Testis (tissue), 3 donors: ENCODE measurements around the gene CXCR5. TPM values are rescaled to one million over a fixed set of nuclear protein-coding genes. Genes with fewer than 3 reads are reported as not detected.

Experiments
- DNase-seq: peaks from one replicate; pipeline ENCODE4 v3.0.0-alpha.2; 2019
- H3K27ac ChIP-seq, 2 donors: fragments of 200-600 bp; sonication (generic); one replicate each; pipeline ENCODE4 v1.5.1; 2019
- H3K27me3 ChIP-seq: fragments of 200-600 bp; sonication (generic); one replicate; pipeline ENCODE4 v1.5.1; 2019
- H3K36me3 ChIP-seq: fragments of 200-600 bp; sonication (generic); one replicate; pipeline ENCODE4 v1.5.1; 2017; ENCODE audit warnings: low read depth; ENCODE audit errors: missing control alignments
- H3K4me1 ChIP-seq: fragments of 200-600 bp; sonication (generic); one replicate; pipeline ENCODE4 v1.5.1; 2019
- H3K4me3 ChIP-seq, 2 donors: fragments of 200-600 bp; sonication (generic); one replicate each; pipeline ENCODE4 v1.5.1; 2017 to 2019
- H3K9me3 ChIP-seq: fragments of 200-600 bp; sonication (generic); one replicate; pipeline ENCODE4 v1.5.1; 2017
- POLR2A ChIP-seq: fragments of 450-650 bp; IDR thresholded peaks from one replicate; pipeline ENCODE4 v1.6.1; 2017; ENCODE audit warnings: antibody characterized with exemption, mild to moderate bottlenecking, moderate library complexity
- WGBS, 2 donors: methylation state at CpG; one replicate each; pipeline ENCODE4 v1.1.5; 2018; 5-methylcytosine and 5-hydroxymethylcytosine counted together
- intact Hi-C: fragments of 100-400 bp; cut with DNase I; formaldehyde crosslinking; loops from one replicate; pipeline ENCODE4 v1.15.1; 2023; ENCODE audit warnings: low total_unique reads
- microRNA-seq, 2 donors: library from miRNA; unstranded; fragments of <30 nt; microRNA quantifications; one replicate each; pipeline ENCODE4, GENCODE V29; 2016; ENCODE audit warnings: borderline number of aligned reads in 2 of 2, borderline replicate concordance in 1 of 2
- polyA plus RNA-seq: library from polyadenylated mRNA; stranded (reverse); fragments of 350-450 nt; fragmentation: Illumina TruSeq; extraction: RNeasy Lipid Tissue Mini Kit (QIAGEN cat#74804); gene quantifications from one replicate; pipeline ENCODE4 v1.2.3, GENCODE V29; 2014; ENCODE audit warnings: low read depth, low replicate concordance; ENCODE audit not compliant: insufficient read depth
- small RNA-seq, 2 donors: library from RNA; depleted of rRNA; stranded (forward); fragments of <200 nt; gene quantifications; one replicate each; pipeline ENCODE3, GENCODE V24; 2016
- total RNA-seq, 2 donors: library from RNA; depleted of rRNA; stranded (reverse); fragments of >200 nt; gene quantifications; one replicate each; pipeline ENCODE4 v1.2.3, GENCODE V29; 2016
- TF ChIP-seq, protein P1 (sequence below), 3 experiments: fragments of 450-650 bp in 2 of 3; fragments of 200-600 bp in 1 of 3; sonication (generic) in 1 of 3; IDR thresholded peaks; one replicate each; pipeline ENCODE4 v1.5.1; 2016 to 2019; ENCODE audit warnings: antibody characterized with exemption in 3 of 3, mild to moderate bottlenecking in 2 of 3, moderate library complexity in 1 of 3

CXCR5 gene
- total and polyA plus RNA-seq, 3 donors from 2014 or later = 0.06 to 0.22 TPM; not detected in 1

DNA sequence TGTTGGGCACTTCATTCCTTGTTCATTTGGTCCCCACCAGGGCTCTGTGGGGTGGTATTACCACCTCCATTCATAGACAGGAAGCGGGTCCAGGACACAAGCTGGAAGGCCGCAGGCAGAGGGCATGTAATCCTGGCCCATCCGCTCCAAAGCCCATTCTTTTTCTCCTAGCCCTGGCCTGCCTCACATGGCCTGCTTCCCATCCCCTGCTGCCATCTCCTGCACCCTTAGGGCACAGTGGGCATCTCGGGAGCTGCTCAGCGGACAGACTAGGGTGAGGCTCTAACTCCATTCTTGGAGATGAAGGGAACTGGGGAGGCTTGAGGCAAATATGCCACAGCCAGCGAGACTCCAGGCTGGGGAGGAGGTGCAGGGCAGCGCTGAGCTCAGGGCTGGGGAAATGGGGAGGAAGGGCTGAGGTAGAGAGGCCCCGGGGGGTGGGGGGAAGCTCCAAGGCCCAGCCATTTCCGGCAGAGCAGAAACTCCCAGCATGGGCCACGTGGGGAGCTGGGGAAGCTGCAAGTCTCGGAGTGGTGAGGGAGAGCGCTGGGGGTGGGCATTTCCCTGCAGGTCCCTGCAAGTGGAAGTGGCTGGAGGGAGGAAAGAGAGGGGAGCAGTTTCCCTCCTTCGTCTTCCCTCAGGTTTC, 56.4 kb downstream of the CXCR5 start:
- H3K4me1 ChIP-seq = no peaks in the 10 kb centered on the region
- no peak for DNase-seq

GRCh38 chr11:118947091-118947490, 63.4 kb downstream of the CXCR5 start:
- Histone ChIP-seq H3K27me3 (no peaks in the 10 kb centered on the region), H3K9me3 (no peaks in the 10 kb centered on the region), H3K4me1 (no peaks in the 10 kb centered on the region), H3K27ac (no peak overlapping the region), H3K4me3 (no peak overlapping the region), H3K36me3 (no peaks in the 10 kb centered on the region)
- 29 to 30% methylated on average over 2 of the region's 2 CpGs for WGBS, 2 donors
- intact Hi-C loops = no loop called here
- DNase-seq = no peak
- no peak for TF ChIP-seq POLR2A
- TF ChIP-seq, protein P1, sequence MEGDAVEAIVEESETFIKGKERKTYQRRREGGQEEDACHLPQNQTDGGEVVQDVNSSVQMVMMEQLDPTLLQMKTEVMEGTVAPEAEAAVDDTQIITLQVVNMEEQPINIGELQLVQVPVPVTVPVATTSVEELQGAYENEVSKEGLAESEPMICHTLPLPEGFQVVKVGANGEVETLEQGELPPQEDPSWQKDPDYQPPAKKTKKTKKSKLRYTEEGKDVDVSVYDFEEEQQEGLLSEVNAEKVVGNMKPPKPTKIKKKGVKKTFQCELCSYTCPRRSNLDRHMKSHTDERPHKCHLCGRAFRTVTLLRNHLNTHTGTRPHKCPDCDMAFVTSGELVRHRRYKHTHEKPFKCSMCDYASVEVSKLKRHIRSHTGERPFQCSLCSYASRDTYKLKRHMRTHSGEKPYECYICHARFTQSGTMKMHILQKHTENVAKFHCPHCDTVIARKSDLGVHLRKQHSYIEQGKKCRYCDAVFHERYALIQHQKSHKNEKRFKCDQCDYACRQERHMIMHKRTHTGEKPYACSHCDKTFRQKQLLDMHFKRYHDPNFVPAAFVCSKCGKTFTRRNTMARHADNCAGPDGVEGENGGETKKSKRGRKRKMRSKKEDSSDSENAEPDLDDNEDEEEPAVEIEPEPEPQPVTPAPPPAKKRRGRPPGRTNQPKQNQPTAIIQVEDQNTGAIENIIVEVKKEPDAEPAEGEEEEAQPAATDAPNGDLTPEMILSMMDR (IDR thresholded peaks at IDR 0.05) = no peak

More for the DNA sequence above, 56.4 kb downstream of the CXCR5 start:
- 59 to 78% methylated on average over 13 of the region's 13 CpGs for WGBS, 2 donors
- Histone ChIP-seq H3K27me3 (no peaks in the 10 kb centered on the region), H3K4me3 (no peak overlapping the region), H3K27ac (no peak overlapping the region), H3K36me3 (no peaks in the 10 kb centered on the region), H3K9me3 (no peaks in the 10 kb centered on the region)
- intact Hi-C loops = no loop called here
- TF ChIP-seq POLR2A = no peak
- TF ChIP-seq, protein P1 (IDR thresholded peaks at IDR 0.05) = no peak

Small RNA genes lying within 50 kb of the gene (microRNA-seq; reads per million reads assigned to microRNA genes)
- gene MIR4492 = 0 reads per million in 2 donors

Small RNA genes lying within 50 kb of the gene (small RNA-seq; reads per million reads assigned to genes)
- gene MIR4492 (0 reads per million in 2 donors), gene RF00019 (0 reads per million in 2 donors), gene RN7SL688P (0 reads per million in 2 donors)

Other genes with a start within 250 kb of the CXCR5 start
- 1 to 10 TPM in 1 of 2 donors, under 1 TPM in 1; 0.62 to 1.7 TPM for gene TREH, start 204.2 kb upstream of the CXCR5 start, total RNA-seq
- gene TREH, start 204.2 kb upstream of the CXCR5 start, polyA plus RNA-seq = 4.0 TPM
- 100 to 1,000 TPM; 105 to 124 TPM for gene DDX6, start 92.7 kb upstream of the CXCR5 start, total RNA-seq
- 63.5 TPM for gene DDX6, start 92.7 kb upstream of the CXCR5 start, polyA plus RNA-seq
- 10 to 100 TPM; 37.0 to 38.9 TPM for gene BCL9L, start 42.0 kb downstream of the CXCR5 start, total RNA-seq
- 30.7 TPM for gene BCL9L, start 42.0 kb downstream of the CXCR5 start, polyA plus RNA-seq
- under 1 TPM in 1 of 2 donors, not detected in 1; 0.68 TPM for gene UPK2, start 72.4 kb downstream of the CXCR5 start, total RNA-seq
- 0.50 TPM for gene UPK2, start 72.4 kb downstream of the CXCR5 start, polyA plus RNA-seq
- gene FOXR1, start 87.9 kb downstream of the CXCR5 start, total RNA-seq = 1 to 10 TPM; 5.0 to 8.9 TPM
- 7.3 TPM for gene FOXR1, start 87.9 kb downstream of the CXCR5 start, polyA plus RNA-seq
- 10 to 100 TPM; 54.8 to 74.9 TPM for gene CENATAC, start 114.2 kb downstream of the CXCR5 start, total RNA-seq
- gene CENATAC, start 114.2 kb downstream of the CXCR5 start, polyA plus RNA-seq = 16.6 TPM
- 100 to 1,000 TPM; 654 to 873 TPM for gene RPS25, start 134.5 kb downstream of the CXCR5 start, total RNA-seq
- gene RPS25, start 134.5 kb downstream of the CXCR5 start, polyA plus RNA-seq = 642 TPM
- 100 to 1,000 TPM in 1 of 2 donors, 10 to 100 TPM in 1; 81.4 to 108 TPM for gene TRAPPC4, start 134.9 kb downstream of the CXCR5 start, total RNA-seq
- 116 TPM for gene TRAPPC4, start 134.9 kb downstream of the CXCR5 start, polyA plus RNA-seq
- gene SLC37A4, start 147.0 kb downstream of the CXCR5 start, total RNA-seq = 10 to 100 TPM; 23.8 to 27.7 TPM
- gene SLC37A4, start 147.0 kb downstream of the CXCR5 start, polyA plus RNA-seq = 26.0 TPM
- gene HYOU1, start 173.3 kb downstream of the CXCR5 start, total RNA-seq = 100 to 1,000 TPM; 126 to 127 TPM
- 209 TPM for gene HYOU1, start 173.3 kb downstream of the CXCR5 start, polyA plus RNA-seq
- 10 to 100 TPM; 50.7 to 56.7 TPM for gene VPS11, start 183.9 kb downstream of the CXCR5 start, total RNA-seq
- gene VPS11, start 183.9 kb downstream of the CXCR5 start, polyA plus RNA-seq = 60.5 TPM
- 10 to 100 TPM; 17.0 to 17.3 TPM for gene HMBS, start 201.0 kb downstream of the CXCR5 start, total RNA-seq
- gene HMBS, start 201.0 kb downstream of the CXCR5 start, polyA plus RNA-seq = 14.0 TPM
- gene DPAGT1, start 218.0 kb downstream of the CXCR5 start, total RNA-seq = 10 to 100 TPM; 29.4 to 35.5 TPM
- gene DPAGT1, start 218.0 kb downstream of the CXCR5 start, polyA plus RNA-seq = 24.6 TPM
- 10 to 100 TPM; 11.7 to 12.3 TPM for gene C2CD2L, start 223.5 kb downstream of the CXCR5 start, total RNA-seq
- 7.8 TPM for gene C2CD2L, start 223.5 kb downstream of the CXCR5 start, polyA plus RNA-seq
- gene HINFP, start 237.7 kb downstream of the CXCR5 start, total RNA-seq = 10 to 100 TPM; 58.3 to 58.7 TPM
- 38.3 TPM for gene HINFP, start 237.7 kb downstream of the CXCR5 start, polyA plus RNA-seq